Activated T-helper 1 cell treated with anti-CD3 and anti-CD28 coated beads, Interleukin-12 subunit alpha, Interleukin-12 subunit beta, Interleukin-2, Interleukin-4 antibody, amounts not matched to agents 30 ng/mL and 10 ng/mL and 1 ng/mL, durations not matched to agents 14 hours and 24 hours and 36 hours (primary cell): ENCODE measurements around the gene EVI5. TPM values are rescaled to one million over a fixed set of nuclear protein-coding genes. Genes with fewer than 3 reads are reported as not detected.
"Not testable (repeated sequence)": the region's sequence is repeated elsewhere in the genome, so short reads cannot be mapped to it uniquely, and the experiment has no call there.

Experiments
- DNase-seq: peaks from one replicate; pipeline ENCODE4 v3.0.0; 2021; ENCODE audit warnings: low spot score
- H3K27ac Mint-ChIP-seq: one replicate; pipeline ENCODE4 v1.8.0; 2021; ENCODE audit warnings: mild to moderate bottlenecking, mixed read lengths
- H3K27me3 Mint-ChIP-seq: one replicate; pipeline ENCODE4 v1.8.0; 2022; ENCODE audit warnings: mild to moderate bottlenecking, moderate library complexity, mixed read lengths; ENCODE audit not compliant: insufficient read depth
- H3K36me3 Mint-ChIP-seq: one replicate; pipeline ENCODE4 v1.8.0; 2021; ENCODE audit warnings: low read depth, mixed read lengths
- H3K4me1 Mint-ChIP-seq: one replicate; pipeline ENCODE4 v1.8.0; 2021; ENCODE audit warnings: low read depth, mixed read lengths
- H3K4me3 Mint-ChIP-seq: one replicate; pipeline ENCODE4 v1.8.0; 2021; ENCODE audit warnings: mild to moderate bottlenecking, moderate library complexity, mixed read lengths
- H3K9me3 Mint-ChIP-seq: one replicate; pipeline ENCODE4 v1.8.0; 2021; ENCODE audit warnings: mixed read lengths
- intact Hi-C: fragments of 100-400 bp; cut with micrococcal nuclease; formaldehyde crosslinking; loops from one replicate; pipeline ENCODE4 v1.15.1; 2024
- total RNA-seq: library from RNA; stranded (reverse); gene quantifications from 2 replicates; pipeline ENCODE4 v1.2.3, GENCODE V29; 2022

EVI5 gene
- total RNA-seq, 1 donor from 2014 or later: 11.3 TPM

- Mint-ChIP-seq H3K4me3 (no peak overlapping the region), H3K9me3 (no peaks in the 10 kb centered on the region), H3K27ac (no peak overlapping the region), H3K4me1 (no peaks in the 10 kb centered on the region), H3K36me3 (no peaks in the 10 kb centered on the region), H3K27me3 (peaks cover 16% of the 10 kb centered on the region)
- DNase-seq: no peak
- intact Hi-C loops: no loop called here
These were observed 29.1 kb downstream of the EVI5 start for GRCh38 chr1:92755541-92756461.

- Mint-ChIP-seq H3K4me3 (no peak overlapping the region), H3K4me1 (no peaks in the 10 kb centered on the region), H3K27me3 (peaks cover 16% of the 10 kb centered on the region), H3K9me3 (no peaks in the 10 kb centered on the region), H3K27ac (no peak overlapping the region), H3K36me3 (no peaks in the 10 kb centered on the region)
- intact Hi-C loops: no loop called here
- no peak for DNase-seq
These were observed 30.2 kb downstream of the EVI5 start for GRCh38 chr1:92754719-92755050.

GRCh38 chr1:92754000-92754718 is 30.7 kb downstream of the EVI5 start:
- intact Hi-C loops: no loop called here
- Mint-ChIP-seq H3K4me1 (no peaks in the 10 kb centered on the region), H3K27ac (no peak overlapping the region), H3K4me3 (no peak overlapping the region), H3K9me3 (no peaks in the 10 kb centered on the region), H3K36me3 (no peaks in the 10 kb centered on the region), H3K27me3 (peaks cover 16% of the 10 kb centered on the region)
- no peak for DNase-seq

DNA sequence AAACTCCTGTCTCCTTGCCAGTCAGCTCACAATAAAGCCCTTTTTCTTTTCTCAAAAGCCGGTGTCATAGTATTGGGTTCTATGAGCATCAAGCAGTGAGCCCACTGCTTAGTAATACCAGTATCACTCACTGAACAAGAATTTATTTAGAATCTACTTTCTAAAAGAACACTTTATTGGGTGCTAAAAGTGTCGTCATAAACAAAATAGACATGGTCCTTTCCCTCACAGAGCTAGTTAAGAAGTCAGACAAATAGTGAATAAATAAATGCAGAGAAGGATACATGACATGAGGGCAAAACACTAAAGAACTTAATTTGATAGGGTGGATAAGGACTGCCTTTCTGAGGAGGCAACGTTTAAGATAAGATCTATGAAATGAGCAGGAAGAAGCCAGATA is 32.2 kb downstream of the EVI5 start:
- H3K4me3 Mint-ChIP-seq: no peak overlapping the region
- no peaks in the 10 kb centered on the region for H3K9me3 Mint-ChIP-seq
- intact Hi-C loops: no loop called here
- no peak for DNase-seq
- H3K36me3 Mint-ChIP-seq: no peaks in the 10 kb centered on the region
- no peak overlapping the region for H3K27ac Mint-ChIP-seq
- H3K27me3 Mint-ChIP-seq: peaks cover 7% of the 10 kb centered on the region
- no peaks in the 10 kb centered on the region for H3K4me1 Mint-ChIP-seq

GRCh38 chr1:92749024-92749634 is 35.8 kb downstream of the EVI5 start:
- no peak overlapping the region for H3K4me3 Mint-ChIP-seq
- no peak overlapping the region for H3K27ac Mint-ChIP-seq
- H3K36me3 Mint-ChIP-seq: no peaks in the 10 kb centered on the region
- H3K9me3 Mint-ChIP-seq: no peaks in the 10 kb centered on the region
- intact Hi-C loops: loop anchor here (1.0 to 10.0 kb wide), 4 partner anchors 69 to 754 kb away; no protein-coding TSS in a partner anchor
- H3K4me1 Mint-ChIP-seq: no peaks in the 10 kb centered on the region
- H3K27me3 Mint-ChIP-seq: peaks cover 9% of the 10 kb centered on the region
- DNase-seq: peak; percentile 2

GRCh38 chr1:92748138-92748537 is 36.8 kb downstream of the EVI5 start:
- Mint-ChIP-seq H3K27ac (no peak overlapping the region), H3K27me3 (peaks cover 12% of the 10 kb centered on the region), H3K4me1 (no peaks in the 10 kb centered on the region), H3K9me3 (no peaks in the 10 kb centered on the region), H3K4me3 (no peak overlapping the region), H3K36me3 (no peaks in the 10 kb centered on the region)
- no peak for DNase-seq
- intact Hi-C loops: loop anchor here (10.0 kb wide), 1 partner anchor 753 kb away; no protein-coding TSS in a partner anchor

GRCh38 chr1:92747735-92748134 is 37.2 kb downstream of the EVI5 start:
- H3K27ac Mint-ChIP-seq: no peak overlapping the region
- H3K4me1 Mint-ChIP-seq: no peaks in the 10 kb centered on the region
- DNase-seq: no peak
- H3K4me3 Mint-ChIP-seq: no peak overlapping the region
- no peaks in the 10 kb centered on the region for H3K36me3 Mint-ChIP-seq
- peaks cover 8% of the 10 kb centered on the region for H3K27me3 Mint-ChIP-seq
- H3K9me3 Mint-ChIP-seq: no peaks in the 10 kb centered on the region
- intact Hi-C loops: loop anchor here (10.0 kb wide), 1 partner anchor 753 kb away; no protein-coding TSS in a partner anchor

DNA sequence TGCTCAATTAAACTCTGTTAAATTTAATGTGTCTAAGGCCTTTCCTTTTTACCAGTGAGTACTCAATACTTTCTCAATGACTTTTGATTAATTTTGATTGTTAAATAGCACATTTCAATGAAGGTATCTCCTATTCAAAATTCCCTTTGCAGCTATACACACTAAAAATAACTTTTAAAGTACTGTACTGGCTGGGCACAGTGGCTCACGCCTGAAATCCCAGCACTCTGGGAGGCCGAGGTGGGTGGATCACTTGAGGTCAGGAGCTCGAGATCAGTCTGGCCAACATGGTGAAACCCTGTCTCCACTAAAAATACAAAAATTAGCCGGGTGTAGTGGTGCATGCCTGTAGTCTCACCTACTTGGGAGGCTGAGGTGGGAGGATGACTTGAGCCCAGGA is 38.7 kb downstream of the EVI5 start:
- not testable (repeated sequence) for H3K27ac Mint-ChIP-seq, H3K36me3 Mint-ChIP-seq, DNase-seq, H3K9me3 Mint-ChIP-seq, H3K4me3 Mint-ChIP-seq, H3K4me1 Mint-ChIP-seq
- H3K27me3 Mint-ChIP-seq: peaks cover 11% of the 10 kb centered on the region
- intact Hi-C loops: loop anchor here (10.0 kb wide), 1 partner anchor 751 kb away; no protein-coding TSS in a partner anchor

GRCh38 chr1:92743221-92743620 is 41.7 kb downstream of the EVI5 start:
- no peak for DNase-seq
- no peaks in the 10 kb centered on the region for H3K36me3 Mint-ChIP-seq
- H3K27ac Mint-ChIP-seq: no peak overlapping the region
- no peak overlapping the region for H3K4me3 Mint-ChIP-seq
- H3K4me1 Mint-ChIP-seq: no peaks in the 10 kb centered on the region
- peaks cover 14% of the 10 kb centered on the region for H3K27me3 Mint-ChIP-seq
- intact Hi-C loops: loop anchor here (10.0 kb wide), 1 partner anchor 748 kb away; no protein-coding TSS in a partner anchor
- no peaks in the 10 kb centered on the region for H3K9me3 Mint-ChIP-seq

GRCh38 chr1:92739669-92740524 is 45.0 kb downstream of the EVI5 start:
- H3K9me3 Mint-ChIP-seq: no peaks in the 10 kb centered on the region
- H3K27me3 Mint-ChIP-seq: peaks cover 14% of the 10 kb centered on the region
- H3K36me3 Mint-ChIP-seq: no peaks in the 10 kb centered on the region
- H3K4me1 Mint-ChIP-seq: no peaks in the 10 kb centered on the region
- H3K27ac Mint-ChIP-seq: no peak overlapping the region
- H3K4me3 Mint-ChIP-seq: no peak overlapping the region
- DNase-seq: no peak
- intact Hi-C loops: loop anchor here (10.0 kb wide), 1 partner anchor 745 kb away; no protein-coding TSS in a partner anchor

GRCh38 chr1:92736395-92736794 is 48.5 kb downstream of the EVI5 start:
- DNase-seq: no peak
- Mint-ChIP-seq H3K4me1 (no peaks in the 10 kb centered on the region), H3K27me3 (peaks cover 4% of the 10 kb centered on the region), H3K4me3 (no peak overlapping the region), H3K27ac (no peak overlapping the region), H3K36me3 (no peaks in the 10 kb centered on the region), H3K9me3 (no peaks in the 10 kb centered on the region)
- intact Hi-C loops: no loop called here

DNA sequence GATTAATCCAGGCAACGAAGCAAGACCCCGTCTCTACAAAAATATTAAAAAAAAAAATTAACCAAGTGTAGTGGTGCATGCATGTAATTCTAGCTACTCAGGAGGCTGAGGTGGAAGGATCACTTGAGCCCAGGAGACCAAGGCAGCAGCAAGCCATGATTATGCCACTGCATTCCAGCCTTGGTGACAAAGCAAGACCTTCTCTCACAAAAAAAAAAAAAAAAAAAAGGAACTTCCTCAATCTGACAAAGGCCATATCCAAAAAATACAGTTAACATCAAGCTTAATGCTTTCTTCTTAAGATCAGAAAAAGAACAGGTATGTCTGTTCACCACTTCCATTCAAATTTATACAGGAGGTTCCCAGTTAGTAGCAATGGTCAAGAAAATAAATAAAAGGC is 54.4 kb downstream of the EVI5 start:
- no peak overlapping the region for H3K27ac Mint-ChIP-seq
- no peaks in the 10 kb centered on the region for H3K9me3 Mint-ChIP-seq
- intact Hi-C loops: no loop called here
- H3K4me3 Mint-ChIP-seq: no peak overlapping the region
- DNase-seq: no peak
- peaks cover 6% of the 10 kb centered on the region for H3K27me3 Mint-ChIP-seq
- H3K4me1 Mint-ChIP-seq: no peaks in the 10 kb centered on the region
- H3K36me3 Mint-ChIP-seq: no peaks in the 10 kb centered on the region
